Left ventricle myocardium inferior (tissue), 1 donor: Measurements from ENCODE around the gene EEF1A2. TPM values are rescaled to one million over a fixed set of nuclear protein-coding genes. Genes with fewer than 3 reads are reported as not detected.

Experiments used
- DNase-seq: peaks from one replicate; pipeline ENCODE4 v3.0.0-alpha.2; 2020
- H3K27ac ChIP-seq: fragments of 200-600 bp; replicated peaks from 2 replicates; pipeline ENCODE4 v1.8.0; 2021
- H3K27me3 ChIP-seq: fragments of 200-600 bp; 2 replicates; pipeline ENCODE4 v1.8.0; 2021; ENCODE audit warnings: low read depth
- H3K36me3 ChIP-seq: fragments of 200-600 bp; 2 replicates; pipeline ENCODE4 v1.8.0; 2021
- H3K4me1 ChIP-seq: fragments of 200-600 bp; 2 replicates; pipeline ENCODE4 v1.8.0; 2021
- H3K4me3 ChIP-seq: fragments of 200-600 bp; 2 replicates; pipeline ENCODE4 v1.8.0; 2021; ENCODE audit warnings: mild to moderate bottlenecking, moderate library complexity
- H3K9me3 ChIP-seq: fragments of 200-600 bp; replicated peaks from 2 replicates; pipeline ENCODE4 v1.8.0; 2021
- CTCF ChIP-seq: fragments of 200-600 bp; IDR thresholded peaks from 2 replicates; pipeline ENCODE4 v1.8.0; 2021; ENCODE audit warnings: antibody characterized with exemption, mild to moderate bottlenecking, borderline replicate concordance
- intact Hi-C: fragments of 100-400 bp; cut with micrococcal nuclease; formaldehyde crosslinking; loops from one replicate; pipeline ENCODE4 v1.11.0; 2022
- total RNA-seq: library from RNA; stranded (reverse); fragmentation: NEBNext Ultra II Directional; extraction: Animal tissue kit (Norgen Biotek cat#: 25700); gene quantifications from one replicate; pipeline ENCODE4 v1.2.1, GENCODE V29; 2021
- donor health status: DM: no; HTN: yes; CAD: no; lungs with severe emphysema.

Gene EEF1A2
- total RNA-seq, 1 donor from 2014 or later, result 1,286 TPM

GRCh38 chr20:63463400-63464288 is 35.2 kb downstream of the EEF1A2 start:
- H3K4me1 ChIP-seq, result no peaks in the 10 kb centered on the region
- H3K27me3 ChIP-seq, result peaks cover 94% of the 10 kb centered on the region
- no peaks in the 10 kb centered on the region for H3K9me3 ChIP-seq
- H3K36me3 ChIP-seq, result no peaks in the 10 kb centered on the region
- TF ChIP-seq CTCF, result no peak
- no peak for DNase-seq
- intact Hi-C loops, result no loop called here
- no peak overlapping the region for H3K27ac ChIP-seq
- no peak overlapping the region for H3K4me3 ChIP-seq

GRCh38 chr20:63462244-63462643 is 36.6 kb downstream of the EEF1A2 start:
- no peak overlapping the region for H3K27ac ChIP-seq
- peaks cover 9% of the 10 kb centered on the region for H3K4me1 ChIP-seq
- H3K36me3 ChIP-seq, result no peaks in the 10 kb centered on the region
- no peaks in the 10 kb centered on the region for H3K9me3 ChIP-seq
- H3K4me3 ChIP-seq, result no peak overlapping the region
- intact Hi-C loops, result no loop called here
- TF ChIP-seq CTCF, result no peak
- peaks cover 93% of the 10 kb centered on the region for H3K27me3 ChIP-seq
- no peak for DNase-seq

- intact Hi-C loops, result no loop called here
- no peak for TF ChIP-seq CTCF
- H3K4me3 ChIP-seq, result no peak overlapping the region
- no peaks in the 10 kb centered on the region for H3K36me3 ChIP-seq
- H3K9me3 ChIP-seq, result no peaks in the 10 kb centered on the region
- DNase-seq, result no peak
- H3K27me3 ChIP-seq, result peaks cover 93% of the 10 kb centered on the region
- peaks cover 19% of the 10 kb centered on the region for H3K4me1 ChIP-seq
- H3K27ac ChIP-seq, result no peak overlapping the region
Measured at GRCh38 chr20:63461104-63461763, 37.6 kb downstream of the EEF1A2 start.

DNA sequence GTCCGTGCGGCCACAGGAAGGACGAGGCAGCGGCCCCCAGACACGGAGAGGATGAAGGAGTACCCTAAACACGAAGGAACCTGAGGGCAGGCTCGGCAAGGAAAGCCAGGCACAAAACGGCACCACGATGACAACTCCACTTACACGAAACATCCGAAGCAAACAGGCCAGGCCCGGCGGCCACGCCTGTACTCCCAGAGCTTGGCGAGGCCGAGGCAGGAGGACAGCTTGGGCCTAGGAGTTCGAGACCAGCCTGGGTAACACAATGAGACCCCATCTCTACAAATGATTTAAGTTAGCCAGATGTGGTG is 39.9 kb downstream of the EEF1A2 start:
- no peaks in the 10 kb centered on the region for H3K9me3 ChIP-seq
- no peaks in the 10 kb centered on the region for H3K36me3 ChIP-seq
- H3K4me1 ChIP-seq, result peaks cover 37% of the 10 kb centered on the region
- no peak overlapping the region for H3K27ac ChIP-seq
- intact Hi-C loops, result no loop called here
- H3K4me3 ChIP-seq, result no peak overlapping the region
- no peak for TF ChIP-seq CTCF
- peaks cover 89% of the 10 kb centered on the region for H3K27me3 ChIP-seq
- DNase-seq, result no peak

DNA sequence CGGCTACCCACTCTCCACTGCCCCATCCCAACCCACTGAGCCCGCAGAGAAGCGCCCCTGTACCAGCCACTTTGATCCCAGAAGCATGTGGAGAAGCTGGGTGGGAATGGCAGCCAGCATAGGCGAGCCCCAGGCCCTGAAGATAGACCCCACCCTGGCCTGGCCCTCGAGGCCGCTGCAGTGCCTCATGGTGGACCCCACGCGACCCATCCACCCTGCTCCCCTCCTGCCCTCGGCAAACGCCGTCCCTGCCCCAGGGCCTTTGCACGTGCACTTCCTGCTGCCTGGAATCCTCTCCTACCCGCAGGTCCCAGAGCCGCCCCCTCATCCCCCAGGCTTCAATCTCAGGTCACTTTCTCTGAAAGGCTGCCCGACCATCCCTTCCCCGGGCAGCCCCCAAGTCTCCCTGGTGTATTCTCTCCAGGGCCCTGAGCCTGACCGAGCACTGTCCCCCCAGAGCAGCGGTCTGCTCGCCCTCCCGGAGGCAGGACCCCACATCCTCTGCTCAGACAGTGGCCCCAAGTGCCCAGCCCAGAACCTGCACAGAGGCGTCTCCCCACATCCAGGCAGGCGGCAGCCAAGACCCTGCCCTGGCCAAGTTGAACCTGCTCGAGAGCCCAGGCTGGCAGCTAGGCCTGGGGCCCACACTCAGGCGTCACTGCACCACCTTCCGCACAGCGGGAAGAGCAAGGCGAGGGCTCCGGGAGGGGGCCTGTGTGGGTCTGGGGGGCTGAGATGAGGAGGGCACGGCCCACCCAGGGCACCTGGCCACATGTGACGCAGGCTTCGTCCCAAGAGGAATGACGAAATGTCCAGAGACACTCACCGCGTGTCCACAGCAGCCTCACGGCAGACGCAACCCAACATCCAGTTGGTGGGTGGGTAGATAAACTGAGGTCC is 40.5 kb downstream of the EEF1A2 start:
- H3K9me3 ChIP-seq, result no peaks in the 10 kb centered on the region
- TF ChIP-seq CTCF, result no peak
- H3K36me3 ChIP-seq, result no peaks in the 10 kb centered on the region
- peak overlapping the region; percentile 62 for H3K27ac ChIP-seq
- intact Hi-C loops, result no loop called here
- DNase-seq, result no peak
- H3K4me3 ChIP-seq, result no peak overlapping the region
- peaks cover 87% of the 10 kb centered on the region for H3K27me3 ChIP-seq
- H3K4me1 ChIP-seq, result peaks cover 43% of the 10 kb centered on the region
